ENCODE data around the gene CRYGC.
"Not testable (repeated sequence)": the region's sequence is repeated elsewhere in the genome, so short reads cannot be mapped to it uniquely, and the experiment has no call there.

Gene CRYGC

DNA sequence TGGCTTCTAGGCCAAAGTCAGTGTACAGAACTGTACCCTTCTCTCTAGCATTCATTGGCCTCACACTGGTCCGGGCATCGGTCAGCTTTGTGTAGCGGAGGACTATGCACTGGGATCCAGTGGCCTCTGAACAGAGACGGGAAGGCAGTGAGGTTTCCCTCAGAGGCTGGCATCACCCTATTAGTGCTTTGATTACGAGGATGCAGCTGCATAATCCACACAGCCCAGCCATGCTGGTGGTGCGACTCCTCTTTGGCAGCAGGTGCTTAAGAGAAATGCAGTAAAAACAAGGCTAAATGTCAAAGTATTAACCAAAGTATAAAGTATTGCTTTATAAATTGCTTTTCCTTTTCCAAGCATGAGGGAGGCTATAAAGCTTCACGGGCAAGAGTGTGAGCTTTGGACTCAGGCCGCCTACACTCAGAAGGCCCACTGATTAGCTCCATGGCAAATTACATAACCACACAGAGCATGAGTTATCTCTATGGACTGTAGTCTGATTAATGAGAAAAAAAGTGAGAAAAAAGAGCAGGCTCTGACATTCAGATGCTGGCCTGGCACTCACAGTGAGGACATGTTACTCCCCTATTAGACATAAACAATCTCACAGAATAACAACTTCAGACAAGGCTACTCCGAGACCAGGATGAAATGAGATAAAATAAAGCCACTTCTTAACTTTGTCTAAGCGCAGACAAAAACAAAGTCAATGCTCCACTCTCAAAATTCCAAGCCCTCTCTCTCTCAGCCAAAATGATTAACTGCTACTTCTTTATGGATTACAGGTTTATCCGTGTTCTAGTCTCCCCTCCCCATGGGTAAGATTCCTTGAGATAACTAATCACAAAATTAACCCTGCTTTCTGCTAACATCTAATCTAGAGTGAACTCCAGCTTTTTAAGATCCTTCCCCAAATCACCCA lies 6.4 kb upstream of the CRYGC start:
- no peak for DNase-seq

DNA sequence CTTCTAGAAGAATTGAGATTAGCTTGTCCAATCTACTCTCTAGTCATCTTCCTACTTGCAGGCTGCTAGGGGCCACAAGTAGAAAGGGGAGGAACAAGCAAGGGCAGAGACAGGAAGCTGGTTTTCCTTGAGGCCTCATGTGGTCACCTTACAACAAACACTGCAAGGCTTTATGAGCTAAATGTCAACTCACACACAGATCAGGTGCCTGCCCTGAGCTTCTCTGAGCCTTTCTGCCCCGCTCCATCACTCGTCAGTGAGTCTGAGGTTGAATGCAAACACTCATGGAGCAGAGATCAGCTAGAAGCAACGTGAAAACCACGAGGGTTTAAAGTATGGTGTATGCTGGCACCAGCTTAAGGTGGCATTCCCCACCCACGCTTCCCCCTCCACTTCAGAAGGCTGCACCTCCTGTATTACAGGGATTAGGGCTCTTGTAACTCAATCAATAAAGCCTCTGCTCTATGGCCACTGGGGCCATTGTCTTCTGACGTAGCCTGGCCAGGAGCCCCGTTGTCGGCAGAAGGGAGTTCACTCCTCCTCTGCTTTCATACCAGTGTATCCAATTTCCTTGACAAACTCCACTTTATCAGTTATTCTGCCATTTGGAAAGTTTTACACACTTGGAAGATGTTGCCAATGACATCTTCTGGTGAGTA lies 5.4 kb upstream of the CRYGC start:
- DNase-seq: no peak

DNA sequence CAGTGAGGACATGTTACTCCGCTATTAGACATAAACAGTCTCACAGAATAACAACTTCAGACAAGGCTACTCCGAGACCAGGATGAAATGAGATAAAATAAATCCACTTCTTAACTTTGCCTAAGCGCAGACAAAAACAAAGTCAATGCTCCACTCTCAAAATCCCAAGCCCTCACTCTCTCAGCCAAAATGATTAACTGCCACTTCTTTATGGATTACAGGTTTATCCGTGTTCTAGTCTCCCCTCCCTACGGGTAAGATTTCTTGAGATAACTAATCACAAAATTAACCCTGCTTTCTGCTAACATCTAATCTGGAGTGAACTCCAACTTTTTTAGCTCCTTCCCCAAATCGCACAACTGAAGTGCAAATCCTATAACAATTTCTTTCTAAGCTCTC lies 1.1 kb upstream of the CRYGC start:
- no peak for DNase-seq

DNA sequence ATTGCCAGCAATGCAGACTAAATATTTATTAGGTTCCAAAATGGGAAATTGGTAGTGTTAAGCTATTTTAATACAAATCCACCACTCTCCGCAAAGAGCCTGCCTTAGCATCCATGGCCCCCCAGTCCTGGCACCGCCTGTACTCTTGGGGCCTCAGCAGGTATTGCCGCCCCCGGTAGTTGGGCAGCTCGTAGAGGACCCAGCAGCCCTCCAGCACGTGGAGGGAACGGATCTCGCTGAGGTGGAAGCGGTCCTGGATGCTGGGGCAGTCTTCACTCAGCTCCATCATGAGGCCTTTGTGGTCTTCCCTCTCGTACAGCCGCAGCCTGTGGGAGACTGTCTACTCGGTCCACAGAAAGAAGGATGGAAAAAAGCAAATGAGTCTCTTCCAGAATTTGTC lies 1.5 kb downstream of the CRYGC start:
- no peak for DNase-seq

DNA sequence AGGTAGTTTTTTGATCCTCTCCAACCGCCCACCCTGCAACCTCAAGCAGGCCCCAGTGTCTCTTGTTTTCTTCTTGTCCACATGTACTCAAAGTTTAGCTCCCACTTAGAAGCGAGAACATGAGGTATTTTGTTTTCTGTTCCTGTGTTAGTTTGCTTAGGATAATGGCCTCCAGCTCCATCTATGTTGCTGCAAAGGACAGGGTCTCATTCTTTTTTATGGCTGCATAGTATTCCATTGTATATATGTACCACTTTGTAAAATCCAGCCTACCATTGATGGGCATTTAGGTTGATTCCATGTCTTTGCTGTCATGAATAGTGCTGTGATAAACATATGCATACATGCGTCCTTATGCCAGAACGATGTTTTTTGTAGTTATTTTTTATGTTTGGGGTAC lies 2.5 kb downstream of the CRYGC start:
- DNase-seq: no peak

DNA sequence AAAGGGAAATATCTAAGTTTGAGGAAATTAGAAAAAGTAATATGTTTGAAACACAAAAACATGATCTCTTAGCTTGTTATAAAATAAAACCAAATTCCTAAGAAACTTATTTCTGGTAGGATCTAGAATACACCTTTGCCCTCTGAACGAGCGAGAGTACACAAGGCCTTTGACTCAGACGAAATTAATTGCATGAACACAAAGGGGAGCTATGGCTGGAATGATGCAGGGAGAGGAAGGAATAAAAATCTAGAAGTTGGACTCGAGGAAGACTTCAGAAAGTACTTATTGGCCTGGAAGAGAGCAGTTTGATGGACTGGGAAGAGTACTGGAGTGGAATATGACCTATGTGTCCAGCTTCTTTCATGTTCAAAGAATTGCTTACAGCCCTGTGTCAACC lies 4.4 kb downstream of the CRYGC start:
- no peak for DNase-seq

DNA sequence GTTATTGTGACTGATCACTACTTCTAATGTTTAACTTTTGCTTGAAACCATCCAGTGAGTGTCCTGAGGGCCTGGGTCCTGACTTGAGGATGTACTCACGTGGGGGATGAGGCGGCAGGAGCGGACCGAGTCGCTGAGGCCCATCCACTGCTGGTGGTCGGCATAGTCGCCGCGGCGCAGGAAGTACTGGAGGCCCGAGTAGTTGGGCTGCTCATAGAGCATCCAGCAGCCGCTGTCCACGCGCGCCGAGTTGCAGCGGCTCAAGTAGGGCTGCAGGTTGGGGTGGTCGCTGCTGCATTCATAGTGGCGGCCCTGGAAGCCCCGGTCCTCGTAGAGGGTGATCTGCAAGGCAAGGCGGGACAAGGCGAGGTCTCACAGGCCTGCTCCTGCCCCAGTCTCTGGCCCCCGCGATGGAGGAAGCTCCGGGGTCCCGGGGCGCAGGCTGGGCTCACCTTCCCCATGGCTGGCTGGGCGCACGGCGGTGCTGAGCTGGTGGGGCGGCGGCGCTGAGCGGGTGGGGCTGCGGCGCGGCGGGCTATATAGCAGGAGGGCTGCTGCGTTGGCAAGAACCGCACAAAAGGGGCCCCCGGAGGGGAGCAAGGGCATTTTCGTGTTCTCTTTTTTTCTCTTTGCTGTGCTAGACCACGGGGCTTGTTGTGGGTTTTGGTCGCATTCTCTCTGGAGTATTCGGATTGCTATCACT lies 5.5 kb downstream of the CRYGC start, which contains the start of gene CRYGD:
Gene CRYGD, minus strand, starts transcription at position 512 of the 703 bp plus-strand sequence. Its CDS starts 51 bp downstream, at position 461.
- DNase-seq: not testable (repeated sequence)

DNA sequence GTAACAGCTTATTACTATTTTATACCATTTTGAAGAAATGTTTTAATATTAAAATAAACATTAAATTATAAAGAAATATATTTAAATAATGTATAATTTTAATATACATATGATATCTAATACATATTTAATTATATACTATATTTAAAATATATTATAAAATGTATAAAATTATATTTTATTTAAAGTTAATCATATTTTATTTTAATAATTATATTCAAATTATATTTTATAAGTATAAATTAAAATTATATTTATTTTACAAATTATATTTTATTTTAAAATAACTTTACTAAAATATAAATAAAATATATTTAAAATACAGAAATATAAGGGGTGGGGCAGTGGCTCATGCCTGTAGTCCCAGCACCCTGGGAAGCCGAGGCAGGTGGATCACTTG lies 7.4 kb downstream of the CRYGC start:
- DNase-seq: no peak

DNA sequence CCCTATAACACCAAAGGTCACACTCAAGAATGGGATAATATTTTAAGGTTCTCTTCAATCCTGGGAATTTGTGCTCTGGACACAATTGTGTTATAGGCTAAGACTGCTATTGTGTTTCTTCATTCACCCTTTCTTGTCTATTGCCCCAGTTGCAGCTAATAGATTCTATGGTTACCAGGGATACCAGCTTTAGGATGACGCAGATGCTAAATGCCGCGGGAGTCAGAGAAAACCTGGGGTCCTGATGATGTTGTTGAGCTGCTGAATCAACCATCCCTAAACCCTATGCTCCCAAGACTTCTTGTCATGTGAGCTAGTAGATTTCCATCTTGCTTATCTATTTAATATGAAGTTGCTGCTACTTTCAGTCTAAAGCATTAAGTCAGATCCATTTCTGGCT lies 10.7 kb downstream of the CRYGC start:
- no peak for DNase-seq

DNA sequence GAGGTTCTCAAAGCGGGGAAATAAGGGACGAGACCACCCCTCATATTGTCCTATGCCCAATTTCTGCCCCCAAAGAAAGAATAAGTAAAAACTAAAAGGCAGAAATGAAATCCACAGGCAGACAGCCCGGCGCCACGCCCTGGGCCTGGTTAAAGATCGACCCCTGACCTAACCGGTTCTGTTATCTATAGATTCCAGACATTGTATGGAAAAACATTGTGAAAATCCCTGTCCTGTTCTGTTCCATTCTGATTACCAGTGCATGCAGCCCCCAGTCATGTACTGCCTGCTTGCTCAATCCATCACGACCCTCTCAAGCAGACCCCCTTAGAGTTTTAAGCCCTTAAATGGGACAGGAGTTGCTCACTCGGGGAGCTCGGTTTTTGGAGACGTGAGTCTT lies 12.2 kb downstream of the CRYGC start:
- not testable (repeated sequence) for DNase-seq

DNA sequence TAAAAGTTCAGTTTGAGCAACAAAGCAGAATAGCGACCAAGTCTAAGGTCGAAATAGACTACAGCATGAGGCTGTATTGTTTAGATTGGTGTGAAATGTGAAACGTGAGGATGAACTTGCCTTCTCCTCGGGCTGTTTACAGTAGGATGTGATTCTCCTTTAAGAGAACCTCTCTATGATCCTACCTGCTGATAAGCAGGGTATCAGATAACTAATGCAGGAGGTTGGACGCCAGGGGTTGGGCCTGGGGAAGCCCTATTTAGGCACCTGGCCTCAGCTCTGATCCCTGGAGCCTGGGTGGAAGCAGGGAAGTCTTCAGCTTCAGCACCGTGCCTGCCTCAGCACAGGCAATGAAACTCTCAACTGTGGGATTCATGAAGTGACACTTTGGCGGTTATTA lies 16.7 kb downstream of the CRYGC start:
- DNase-seq: no peak

DNA sequence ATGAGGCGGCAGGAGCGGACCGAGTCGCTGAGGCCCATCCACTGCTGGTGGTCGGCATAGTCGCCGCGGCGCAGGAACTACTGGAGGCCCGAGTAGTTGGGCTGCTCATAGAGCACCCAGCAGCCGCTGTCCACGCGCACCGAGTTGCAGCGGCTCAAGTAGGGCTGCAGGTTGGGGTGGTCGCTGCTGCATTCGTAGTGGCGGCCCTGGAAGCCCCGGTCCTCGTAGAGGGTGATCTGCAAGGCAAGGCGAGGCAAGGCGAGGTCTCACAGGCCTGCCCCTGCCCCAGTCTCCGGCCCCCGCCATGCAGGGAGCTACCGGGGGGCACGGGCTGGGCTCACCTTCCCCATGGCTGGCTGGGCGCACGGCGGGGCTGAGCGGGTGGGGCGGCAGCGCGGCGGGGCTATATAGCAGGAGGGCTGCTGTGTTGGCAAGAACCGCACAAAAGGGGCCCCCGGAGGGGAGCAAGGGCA lies 17.3 kb downstream of the CRYGC start:
- DNase-seq: not testable (repeated sequence)

DNA sequence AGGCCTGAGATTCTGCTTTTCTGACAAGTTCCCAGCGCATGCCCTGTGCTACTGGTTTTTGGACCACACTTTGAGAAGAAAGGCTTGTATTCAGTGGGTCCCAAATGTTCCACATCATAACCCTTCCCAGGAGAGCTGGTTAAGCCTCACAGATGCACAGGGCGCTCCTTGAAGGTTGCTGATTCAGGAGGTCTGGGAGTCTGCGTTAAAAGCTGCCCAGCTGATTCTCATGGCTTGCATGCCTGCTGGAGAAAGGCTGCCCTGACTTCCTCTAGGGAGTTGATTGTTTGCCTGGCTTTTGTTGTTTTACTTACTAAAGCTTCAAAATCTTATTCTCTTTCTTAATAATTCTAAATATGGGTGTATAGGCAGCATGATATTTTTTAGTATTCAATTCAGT lies 26.0 kb downstream of the CRYGC start:
- no peak for DNase-seq

DNA sequence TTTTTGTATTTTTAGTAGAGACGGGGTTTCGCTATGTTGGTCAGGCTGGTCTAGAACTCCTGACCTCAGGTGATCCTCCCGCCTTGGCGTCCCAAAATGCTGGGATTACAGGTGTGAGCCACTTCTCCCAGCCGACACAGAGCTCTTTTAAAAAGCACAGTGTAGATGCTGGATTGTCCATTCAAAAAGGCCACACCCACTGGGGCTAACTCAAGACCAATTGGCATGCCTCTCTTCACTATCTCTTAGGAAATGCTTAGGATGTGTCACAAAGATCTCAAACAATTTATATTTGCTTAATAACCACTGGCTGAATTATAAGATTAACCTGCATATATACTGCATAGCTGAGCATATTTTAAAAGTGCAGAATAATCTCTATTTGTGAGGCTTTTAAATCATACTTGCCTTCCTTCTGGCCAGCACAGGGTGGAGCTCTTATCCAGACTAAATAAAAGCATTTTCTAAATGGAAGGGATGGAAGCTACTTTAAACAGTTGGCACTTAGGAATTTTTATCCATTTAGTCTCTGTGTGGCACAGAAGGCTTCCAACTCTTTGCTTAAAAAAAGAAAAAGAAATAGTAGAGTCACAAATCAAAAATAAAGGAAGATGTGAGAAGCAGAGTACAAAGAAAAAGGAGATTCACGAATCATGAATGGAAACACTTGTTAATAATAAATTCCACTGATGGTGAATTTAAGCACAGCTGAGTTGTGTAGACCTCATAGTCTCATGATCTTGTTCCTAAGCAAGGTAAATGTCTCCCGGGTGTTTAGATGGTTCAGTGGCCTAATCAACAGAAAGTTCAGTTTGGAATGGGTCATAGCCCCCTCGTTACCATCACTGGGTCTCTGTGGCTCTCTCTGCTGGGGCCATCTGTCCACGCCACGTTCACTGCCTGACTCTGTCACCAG lies 27.7 kb downstream of the CRYGC start:
- peak; percentile 18 for DNase-seq

DNA sequence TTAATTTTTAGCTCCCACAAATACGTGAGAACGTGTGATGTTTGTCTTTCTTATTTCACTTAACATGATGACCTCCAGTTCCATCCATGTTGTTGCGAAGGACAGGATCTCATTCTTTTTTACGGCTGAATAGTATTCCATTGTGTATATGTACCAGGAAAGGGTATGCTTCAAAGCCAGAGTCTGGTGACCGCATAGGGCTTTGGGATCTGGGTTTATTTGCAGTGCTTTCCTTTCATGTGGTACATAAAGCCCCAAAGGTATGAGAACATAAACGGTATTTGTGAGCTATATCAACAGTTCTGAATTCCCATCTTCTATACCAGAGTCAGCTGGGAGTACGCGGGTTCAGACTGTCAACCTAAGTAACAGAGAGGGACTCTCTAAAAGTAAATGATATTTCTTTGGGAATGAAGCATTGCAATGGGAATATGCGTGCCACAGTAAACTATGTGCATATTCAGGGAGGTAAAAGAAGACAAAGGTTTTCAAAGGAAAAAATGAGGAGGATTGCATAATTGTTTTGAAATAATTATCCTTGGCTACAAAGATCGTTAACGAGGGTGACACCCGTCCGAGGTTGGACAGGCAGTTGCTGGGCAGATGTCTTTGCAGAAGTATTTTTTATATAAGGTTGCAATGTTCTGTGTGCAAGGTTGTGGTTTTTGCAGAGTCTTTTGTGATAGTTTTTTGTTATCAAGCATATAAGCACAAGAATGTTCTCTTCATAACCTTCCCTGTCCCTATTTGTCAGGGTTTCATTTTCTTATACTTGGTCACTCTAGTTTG lies 29.8 kb downstream of the CRYGC start:
- DNase-seq: no peak

DNA sequence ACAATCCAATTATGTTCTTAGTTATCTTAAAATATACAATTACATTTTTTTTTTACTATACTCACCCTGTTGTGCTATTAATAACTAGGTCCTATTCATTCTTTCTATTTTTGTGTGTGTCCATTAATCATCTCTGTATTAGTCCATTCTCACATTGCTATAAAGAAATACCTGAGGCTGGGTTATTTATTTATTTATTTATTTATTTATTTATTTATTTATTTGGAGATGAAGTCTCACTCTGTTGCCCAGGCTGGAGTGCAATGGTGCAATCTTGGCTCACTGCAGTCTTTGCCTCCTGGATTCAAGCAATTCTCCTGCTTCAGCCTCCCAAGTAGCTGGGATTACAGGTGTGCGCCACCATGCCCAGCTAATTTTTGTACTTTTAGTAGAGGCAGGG lies 30.9 kb downstream of the CRYGC start:
- not testable (repeated sequence) for DNase-seq

DNA sequence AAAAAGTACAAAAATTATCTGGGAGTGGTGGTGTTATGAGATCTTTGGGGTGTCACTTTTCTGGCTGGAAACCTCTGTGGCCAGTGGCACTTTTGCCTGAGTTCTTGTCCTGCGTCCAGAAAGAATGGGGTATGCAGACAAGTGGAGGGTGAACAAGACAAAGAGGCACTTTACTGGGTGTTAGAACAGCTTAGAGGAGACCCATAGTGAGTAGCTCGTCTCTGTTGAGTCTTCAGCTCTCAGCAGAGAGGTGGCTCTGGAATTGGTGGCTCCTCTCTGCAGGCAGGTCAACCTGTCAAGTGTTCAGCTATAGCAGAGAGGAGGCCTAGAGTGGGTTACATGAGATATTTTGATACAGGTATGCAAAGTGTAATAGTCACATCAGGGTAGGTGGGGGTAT lies 31.4 kb downstream of the CRYGC start:
- no peak for DNase-seq

DNA sequence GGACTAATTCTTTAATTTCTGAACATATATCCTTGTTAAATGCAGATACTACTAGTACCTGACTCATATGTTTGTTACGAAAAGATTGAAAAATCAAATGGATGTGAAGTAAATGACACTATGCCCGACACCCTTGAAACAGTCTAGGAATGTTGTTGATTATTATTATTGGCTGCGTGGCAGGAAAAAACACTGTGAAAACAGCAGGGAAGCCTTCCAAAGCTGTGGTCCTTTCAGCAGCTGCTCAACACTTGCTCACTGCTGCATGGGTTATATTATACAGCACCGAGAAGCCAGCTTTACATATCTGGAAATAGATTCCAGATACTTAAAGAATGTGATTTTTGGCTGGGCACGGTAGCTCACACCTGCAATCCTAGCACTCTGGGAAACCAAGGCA lies 31.8 kb downstream of the CRYGC start:
- DNase-seq: no peak

DNA sequence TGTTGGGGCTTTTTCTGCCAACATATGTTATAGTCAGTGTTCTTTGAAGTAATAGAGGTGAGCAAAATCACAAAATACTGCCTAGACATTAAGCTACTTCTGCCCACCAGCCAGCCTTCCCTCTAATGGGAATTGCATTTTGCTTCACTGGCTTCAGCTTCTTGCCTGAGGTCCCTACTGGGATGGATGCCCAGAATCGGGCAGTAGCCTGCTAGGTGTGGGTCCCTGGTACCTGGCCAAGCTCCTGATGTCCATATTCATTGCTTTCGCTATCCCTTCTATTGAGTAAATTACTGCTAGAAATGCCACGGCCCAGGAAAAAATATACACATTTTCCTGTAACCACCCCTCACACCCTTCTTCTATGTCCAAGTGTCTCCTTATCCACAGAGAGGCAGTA lies 32.3 kb downstream of the CRYGC start:
- DNase-seq: no peak

DNA sequence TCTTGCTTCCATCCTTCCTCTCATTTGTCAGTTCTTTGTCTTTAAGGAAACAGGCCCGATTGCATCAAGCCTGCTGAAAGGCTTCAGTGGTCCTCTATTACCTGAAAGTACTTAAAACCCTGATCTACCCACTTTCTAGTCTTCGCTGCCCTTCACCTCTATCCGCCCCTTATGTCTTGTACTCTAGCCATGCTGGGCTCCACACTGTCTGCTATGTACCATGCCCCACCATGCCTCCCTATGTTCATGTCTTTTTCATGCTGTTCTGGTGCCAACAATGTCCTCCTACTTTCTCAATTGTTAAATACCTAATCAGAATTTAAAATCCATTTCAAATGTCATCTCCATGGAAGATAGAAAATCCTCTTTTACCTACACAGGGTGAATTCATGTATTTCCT lies 33.5 kb downstream of the CRYGC start:
- DNase-seq: no peak

DNA sequence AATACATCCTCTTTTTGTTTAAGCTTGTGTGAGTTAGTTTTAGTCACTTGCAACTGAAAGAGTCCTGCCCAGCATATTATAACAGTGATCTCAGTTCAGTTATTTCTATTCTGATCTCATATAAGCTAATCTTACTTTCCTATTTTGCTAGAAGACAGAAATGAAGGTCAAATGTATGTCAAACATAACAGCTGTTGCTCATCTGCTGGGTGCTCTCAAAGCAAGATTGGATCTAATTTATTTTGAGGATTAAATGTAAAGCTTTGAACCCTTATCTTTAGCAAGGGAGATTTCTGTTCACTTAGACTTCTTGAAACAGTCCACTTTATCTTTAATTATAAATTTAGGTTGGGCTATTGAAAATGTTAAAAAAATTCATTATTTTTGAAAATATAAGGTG lies 36.5 kb downstream of the CRYGC start:
- no peak for DNase-seq

All from NCI-H1694 (cell line).